ENCODE data around the gene AHCY. TPM values are rescaled to one million over a fixed set of nuclear protein-coding genes. Genes with fewer than 3 reads are reported as not detected.

Gene AHCY
- total RNA-seq, 3 donors from 2014 or later (not counting 1 experiment from before 2014, with no cell fraction given) = 7.1 to 8.3 (median 7.7) TPM

GRCh38 chr20:34315236-34315635 is 12.1 kb upstream of the AHCY start:
- intact Hi-C loops (cut with micrococcal nuclease) = no loop called here
- Histone ChIP-seq H3K4me1 (ENCODE audit: control insufficient read depth, insufficient read depth, low read length) (peaks cover 22% of the 10 kb centered on the region), H3K27ac (ENCODE audit: low read length) (no peak overlapping the region), H3K27me3 (ENCODE audit: control insufficient read depth, insufficient read depth, low read length) (peaks cover 10% of the 10 kb centered on the region), H3K9me3 (ENCODE audit: control insufficient read depth, insufficient read depth, low read length) (no peaks in the 10 kb centered on the region), H3K36me3 (ENCODE audit: control insufficient read depth, insufficient read depth, low read length) (no peaks in the 10 kb centered on the region), H3K4me3 (ENCODE audit: low read length) (no peak overlapping the region)
- TF ChIP-seq CTCF (IDR thresholded peaks at IDR 0.05) = no peak
- peaks cover 6 to 10% of the 10 kb centered on the region in 2 donors for H3K27me3 Mint-ChIP-seq (ENCODE audit: low read depth in 2 of 2)
- DNase-seq (no peak), ATAC-seq (no peak)
- H3K4me1 Mint-ChIP-seq = peaks cover 13 to 18% of the 10 kb centered on the region in 2 donors
- no peak overlapping the region for H3K27ac Mint-ChIP-seq
- H3K4me3 Mint-ChIP-seq = no peak overlapping the region
- WGBS (ENCODE audit: insufficient coverage) = 85% methylated on average over 3 of the region's 3 CpGs
- no peaks in the 10 kb centered on the region for H3K36me3 Mint-ChIP-seq
- H3K9me3 Mint-ChIP-seq = no peaks in the 10 kb centered on the region

- Mint-ChIP-seq H3K27ac (no peak overlapping the region), H3K36me3 (no peaks in the 10 kb centered on the region), H3K4me1 (peaks cover 13 to 18% of the 10 kb centered on the region in 2 donors), H3K9me3 (no peaks in the 10 kb centered on the region), H3K4me3 (no peak overlapping the region), H3K27me3 (ENCODE audit: low read depth in 2 of 2) (peaks cover 6 to 10% of the 10 kb centered on the region in 2 donors)
- WGBS (ENCODE audit: insufficient coverage) = 11% methylated on average over 14 of the region's 14 CpGs
- intact Hi-C loops (cut with micrococcal nuclease) = loop anchor here (1.0 to 2.0 kb wide), 5 partner anchors 9 to 457 kb away; partner anchors contain the start of gene AHCY
- Histone ChIP-seq H3K27ac (ENCODE audit: low read length) (no peak overlapping the region), H3K27me3 (ENCODE audit: control insufficient read depth, insufficient read depth, low read length) (peaks cover 10% of the 10 kb centered on the region), H3K4me1 (ENCODE audit: control insufficient read depth, insufficient read depth, low read length) (peaks cover 22% of the 10 kb centered on the region), H3K9me3 (ENCODE audit: control insufficient read depth, insufficient read depth, low read length) (no peaks in the 10 kb centered on the region), H3K36me3 (ENCODE audit: control insufficient read depth, insufficient read depth, low read length) (no peaks in the 10 kb centered on the region), H3K4me3 (ENCODE audit: low read length) (no peak overlapping the region)
- peak; percentile 100 for ATAC-seq
- DNase-seq = peak; percentile 84 to 94
- peak; percentile 100 for TF ChIP-seq CTCF (IDR thresholded peaks at IDR 0.05)
These were observed 9.5 kb upstream of the AHCY start for GRCh38 chr20:34312544-34313217.

GRCh38 chr20:34312024-34312460 is 8.9 kb upstream of the AHCY start:
- no peak overlapping the region for H3K27ac Mint-ChIP-seq
- H3K4me1 ChIP-seq (ENCODE audit: control insufficient read depth, insufficient read depth, low read length) = peaks cover 22% of the 10 kb centered on the region
- no peak overlapping the region for H3K27ac ChIP-seq (ENCODE audit: low read length)
- H3K4me3 Mint-ChIP-seq = no peak overlapping the region
- intact Hi-C loops (cut with micrococcal nuclease) = loop anchor here (1.0 to 2.0 kb wide), 5 partner anchors 9 to 457 kb away; partner anchors contain the start of gene AHCY
- ATAC-seq (no peak), DNase-seq (no peak)
- H3K27me3 ChIP-seq (ENCODE audit: control insufficient read depth, insufficient read depth, low read length) = peaks cover 10% of the 10 kb centered on the region
- peaks cover 6 to 10% of the 10 kb centered on the region in 2 donors for H3K27me3 Mint-ChIP-seq (ENCODE audit: low read depth in 2 of 2)
- H3K36me3 ChIP-seq (ENCODE audit: control insufficient read depth, insufficient read depth, low read length) = no peaks in the 10 kb centered on the region
- no peaks in the 10 kb centered on the region for H3K9me3 Mint-ChIP-seq
- TF ChIP-seq CTCF (IDR thresholded peaks at IDR 0.05) = no peak
- H3K4me1 Mint-ChIP-seq = peaks cover 13 to 18% of the 10 kb centered on the region in 2 donors
- H3K9me3 ChIP-seq (ENCODE audit: control insufficient read depth, insufficient read depth, low read length) = no peaks in the 10 kb centered on the region
- H3K4me3 ChIP-seq (ENCODE audit: low read length) = no peak overlapping the region
- no peaks in the 10 kb centered on the region for H3K36me3 Mint-ChIP-seq
- 15% methylated on average over 11 of the region's 11 CpGs for WGBS (ENCODE audit: insufficient coverage)
